ENCODE data around the gene IGF2BP2.

Gene IGF2BP2

GRCh38 chr3:185744997-185745843 is 79.6 kb downstream of the IGF2BP2 start:
- no peak overlapping the region for H2AFZ ChIP-seq (ENCODE audit: low read depth, low read length)
- H3K79me2 ChIP-seq (ENCODE audit: low read length) = no peaks in the 10 kb centered on the region

GRCh38 chr3:185741586-185741985 is 83.3 kb downstream of the IGF2BP2 start:
- Histone ChIP-seq H3K27me3 (ENCODE audit: low read depth, low read length) (peaks cover 24% of the 10 kb centered on the region), H3K36me3 (replicated peaks; ENCODE audit: low read depth, low read length) (no peaks in the 10 kb centered on the region), H3K9me3 (ENCODE audit: insufficient read depth, low read length) (no peaks in the 10 kb centered on the region), H4K20me1 (ENCODE audit: insufficient read depth, low read length) (no peaks in the 10 kb centered on the region), H3K79me2 (ENCODE audit: low read length) (no peaks in the 10 kb centered on the region), H3K4me3 (ENCODE audit: low read length) (no peak overlapping the region), H3K4me1 (ENCODE audit: low read length) (no peaks in the 10 kb centered on the region), H3K4me2 (ENCODE audit: low read length) (no peak overlapping the region), H2AFZ (ENCODE audit: low read depth, low read length) (no peak overlapping the region), H3K9ac (ENCODE audit: low read length) (no peak overlapping the region), H3K27ac (ENCODE audit: low read length) (no peak overlapping the region)
- TF ChIP-seq CTCF (IDR thresholded peaks at IDR 0.05; ENCODE audit: low read depth, low read length) (no peak), EZH2phosphoT487 (IDR thresholded peaks at IDR 0.05; ENCODE audit: low read depth) (no peak)

More at GRCh38 chr3:185744997-185745843, 79.6 kb downstream of the IGF2BP2 start:
- Histone ChIP-seq H3K4me3 (ENCODE audit: low read length) (no peak overlapping the region), H3K9me3 (ENCODE audit: insufficient read depth, low read length) (no peaks in the 10 kb centered on the region), H4K20me1 (ENCODE audit: insufficient read depth, low read length) (no peaks in the 10 kb centered on the region), H3K9ac (ENCODE audit: low read length) (no peak overlapping the region), H3K4me2 (ENCODE audit: low read length) (no peak overlapping the region), H3K36me3 (replicated peaks; ENCODE audit: low read depth, low read length) (no peaks in the 10 kb centered on the region), H3K27me3 (ENCODE audit: low read depth, low read length) (peaks cover 19% of the 10 kb centered on the region; the same call in 1 of the 2 replicates), H3K4me1 (ENCODE audit: low read length) (no peaks in the 10 kb centered on the region), H3K27ac (ENCODE audit: low read length) (no peak overlapping the region)
- TF ChIP-seq CTCF (IDR thresholded peaks at IDR 0.05; ENCODE audit: low read depth, low read length) (no peak), EZH2phosphoT487 (IDR thresholded peaks at IDR 0.05; ENCODE audit: low read depth) (no peak)

GRCh38 chr3:185740133-185740532 is 84.7 kb downstream of the IGF2BP2 start:
- Histone ChIP-seq H3K4me1 (ENCODE audit: low read length) (no peaks in the 10 kb centered on the region), H4K20me1 (ENCODE audit: insufficient read depth, low read length) (no peaks in the 10 kb centered on the region), H3K9ac (ENCODE audit: low read length) (no peak overlapping the region), H3K9me3 (ENCODE audit: insufficient read depth, low read length) (no peaks in the 10 kb centered on the region), H3K27me3 (ENCODE audit: low read depth, low read length) (peaks cover 23% of the 10 kb centered on the region), H3K27ac (ENCODE audit: low read length) (no peak overlapping the region), H2AFZ (ENCODE audit: low read depth, low read length) (no peak overlapping the region), H3K79me2 (ENCODE audit: low read length) (no peaks in the 10 kb centered on the region), H3K36me3 (replicated peaks; ENCODE audit: low read depth, low read length) (no peaks in the 10 kb centered on the region), H3K4me2 (ENCODE audit: low read length) (no peak overlapping the region), H3K4me3 (ENCODE audit: low read length) (no peak overlapping the region)
- no peak for TF ChIP-seq CTCF (IDR thresholded peaks at IDR 0.05; ENCODE audit: low read depth, low read length)
- no peak for TF ChIP-seq EZH2phosphoT487 (IDR thresholded peaks at IDR 0.05; ENCODE audit: low read depth)

GRCh38 chr3:185739264-185739701 is 85.6 kb downstream of the IGF2BP2 start:
- H3K79me2 ChIP-seq (ENCODE audit: low read length) = no peaks in the 10 kb centered on the region
- no peaks in the 10 kb centered on the region for H3K36me3 ChIP-seq (replicated peaks; ENCODE audit: low read depth, low read length)

More at GRCh38 chr3:185739264-185739701, 85.6 kb downstream of the IGF2BP2 start:
- no peaks in the 10 kb centered on the region for H3K9me3 ChIP-seq (ENCODE audit: insufficient read depth, low read length)
- no peak overlapping the region for H3K27ac ChIP-seq (ENCODE audit: low read length)
- H3K27me3 ChIP-seq (ENCODE audit: low read depth, low read length) = peaks cover 26% of the 10 kb centered on the region
- no peaks in the 10 kb centered on the region for H3K4me1 ChIP-seq (ENCODE audit: low read length)
- H3K4me2 ChIP-seq (ENCODE audit: low read length) = no peak overlapping the region
- H2AFZ ChIP-seq (ENCODE audit: low read depth, low read length) = no peak overlapping the region
- H3K4me3 ChIP-seq (ENCODE audit: low read length) = no peak overlapping the region
- TF ChIP-seq EZH2phosphoT487 (IDR thresholded peaks at IDR 0.05; ENCODE audit: low read depth) (no peak), CTCF (IDR thresholded peaks at IDR 0.05; ENCODE audit: low read depth, low read length) (no peak)
- no peak overlapping the region for H3K9ac ChIP-seq (ENCODE audit: low read length)
- no peaks in the 10 kb centered on the region for H4K20me1 ChIP-seq (ENCODE audit: insufficient read depth, low read length)

Data from OCI-LY3 (cell line).